Purkinje cell (primary cell): ENCODE data around the gene CPA1. TPM values are rescaled to one million over a fixed set of nuclear protein-coding genes. Genes with fewer than 3 reads are reported as not detected.

Source experiments
- polyA plus RNA-seq: library from polyadenylated mRNA; unstranded; fragments of >200 nt; fragmentation: Nextera tagmentation; gene quantifications from 2 replicates; pipeline ENCODE4 v1.2.1, GENCODE V29; 2014

The CPA1 gene
- polyA plus RNA-seq = not detected in 2 replicates

DNA sequence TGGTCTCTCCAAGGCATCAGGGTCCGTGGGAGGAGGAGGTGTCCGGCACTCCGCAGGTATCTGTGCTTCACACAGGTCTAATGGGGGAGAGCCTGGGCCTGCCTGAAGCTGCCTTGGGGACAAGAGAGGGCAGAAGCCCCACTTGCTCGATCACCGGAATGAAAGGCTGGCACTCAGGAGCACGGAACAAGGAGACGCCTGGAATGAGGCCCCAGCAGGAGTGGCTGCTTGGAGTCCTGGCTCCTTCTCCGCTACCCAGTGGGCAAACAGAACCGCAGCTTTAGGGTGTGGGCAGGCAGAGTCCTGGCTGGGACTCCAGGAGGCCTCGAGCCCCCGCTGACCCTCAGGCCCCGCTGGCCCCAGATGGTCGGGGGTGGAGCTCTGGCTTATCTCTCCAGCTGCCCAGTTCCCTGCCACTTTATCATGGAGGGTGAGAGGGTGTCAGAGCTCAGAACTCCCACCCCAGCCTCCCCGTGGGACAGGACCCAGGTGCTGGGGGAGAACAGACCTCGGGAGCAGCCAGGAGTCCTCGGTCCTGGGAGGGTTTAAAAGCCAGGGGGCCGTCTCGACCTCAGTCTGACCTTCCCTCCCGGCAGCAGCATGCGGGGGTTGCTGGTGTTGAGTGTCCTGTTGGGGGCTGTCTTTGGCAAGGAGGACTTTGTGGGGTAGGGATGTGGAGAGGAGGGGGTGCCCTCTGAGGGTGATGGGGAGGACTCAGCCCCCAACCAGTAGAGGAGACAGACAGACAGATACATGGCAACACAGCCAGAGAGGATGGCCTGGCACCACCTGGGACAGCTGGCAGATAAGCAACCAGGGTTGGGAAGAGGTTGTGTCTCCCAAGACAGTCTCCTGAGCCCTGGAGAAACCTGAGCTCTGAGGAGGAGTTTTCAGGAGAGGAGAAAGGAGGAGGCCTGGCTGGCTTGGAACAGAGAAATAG, at the start of gene CPA1:
Gene CPA1, plus strand, starts transcription at position 574 of the 940 bp plus-strand sequence. Its CDS starts 27 bp downstream, at position 601.

DNA sequence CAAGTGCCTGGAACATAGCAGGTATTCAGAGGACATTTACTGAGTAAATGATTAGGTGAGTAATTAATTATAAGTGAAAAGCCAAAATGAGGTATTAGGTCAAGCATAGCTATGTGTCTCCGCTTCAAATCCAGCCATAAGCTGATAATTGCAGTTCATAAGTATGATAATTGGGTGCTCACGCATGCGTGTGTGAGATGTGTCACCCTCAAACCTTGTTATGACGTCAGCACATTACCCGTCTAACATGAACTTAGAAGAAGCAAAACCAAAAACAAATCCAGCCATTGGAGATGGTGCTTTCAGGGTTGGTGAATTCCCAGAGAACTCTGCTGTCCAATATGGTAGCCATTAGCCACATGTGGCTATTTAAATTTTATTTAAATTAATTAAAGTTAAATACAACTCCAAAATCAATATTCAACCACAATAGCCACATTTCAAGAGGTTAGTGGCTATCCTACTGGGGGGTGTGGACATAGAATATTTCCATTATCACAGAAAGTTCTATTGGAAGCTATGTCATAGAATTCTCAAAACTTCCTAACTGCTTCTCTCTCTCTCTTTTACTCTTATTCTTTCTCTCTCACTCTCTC, 35.9 kb upstream of the CPA1 start, which contains the start of gene CPA5:
Gene CPA5, plus strand, starts transcription at position 546 of the 596 bp plus-strand sequence. CDS start 1,670 bp downstream, outside the sequence.

Other genes with a start within 250 kb of the CPA1 start
- 48.1 and 53.1 TPM in 2 replicates for gene TMEM209, start 175.1 kb upstream of the CPA1 start, polyA plus RNA-seq
- gene SSMEM1, start 172.6 kb upstream of the CPA1 start, polyA plus RNA-seq = not detected in 2 replicates
- not detected in 2 replicates for gene CPA2, start 113.6 kb upstream of the CPA1 start, polyA plus RNA-seq
- not detected in 2 replicates for gene CPA4, start 87.3 kb upstream of the CPA1 start, polyA plus RNA-seq
- not detected in 2 replicates for gene CPA5, start 35.7 kb upstream of the CPA1 start, polyA plus RNA-seq
- gene CEP41, start 60.5 kb downstream of the CPA1 start, polyA plus RNA-seq = 26.8 and 27.6 TPM in 2 replicates
- 24.0 and 27.4 TPM in 2 replicates for gene MEST, start 111.6 kb downstream of the CPA1 start, polyA plus RNA-seq